CD4-positive, alpha-beta T cell (primary cell): Measurements from ENCODE around the gene DHX40. TPM values are rescaled to one million over a fixed set of nuclear protein-coding genes. Genes with fewer than 3 reads are reported as not detected.

ENCODE experiments used
- ATAC-seq: fragments of 200-7000 bp; cut with Tn5 transposase; one replicate; pipeline ENCODE4 v1.10.0; 2022; ENCODE audit warnings: mild to moderate bottlenecking; ENCODE audit not compliant: poor library complexity
- CTCF ChIA-PET: fragments of 350-600 bp; sonication (Branson Sonifier 250); formaldehyde crosslinking; loops from one replicate; lab custom pipeline; 2021; ENCODE audit warnings: antibody characterized with exemption, inconsistent platforms; lab: Charles Lee
- POLR2A ChIA-PET: fragments of 350-600 bp; sonication (Branson Sonifier 250); formaldehyde crosslinking; loops from one replicate; lab custom pipeline; 2021; ENCODE audit warnings: antibody characterized with exemption, inconsistent platforms; lab: Charles Lee
- DNase-seq, 14 experiments: peaks; one replicate each; pipeline ENCODE4 v3.0.0-alpha.2; 2013 to 2020; ENCODE audit warnings: mixed read lengths in 2 of 14
- H3K27ac ChIP-seq, 2 donors: one replicate each; pipeline versions ENCODE4 v1.5.1 to v1.7.0; 2013; ENCODE audit warnings: low read length in 2 of 2, low read depth in 1 of 2, mild to moderate bottlenecking in 1 of 2
- H3K27me3 ChIP-seq, 2 experiments: 1 replicate in 1 of 2; 2 replicates in 1 of 2; pipeline versions ENCODE4 v1.6.1 to v1.7.0; 2013; ENCODE audit warnings: low read length in 2 of 2, control low read depth in 1 of 2, mild to moderate bottlenecking in 1 of 2, moderate library complexity in 1 of 2; ENCODE audit not compliant: insufficient read depth in 2 of 2, control insufficient read depth in 1 of 2
- H3K36me3 ChIP-seq: one replicate; pipeline ENCODE4 v1.6.1; 2013; ENCODE audit warnings: low read length, control low read depth; ENCODE audit not compliant: insufficient read depth
- H3K4me1 ChIP-seq: one replicate; pipeline ENCODE4 v1.6.1; 2013; ENCODE audit warnings: low read length, control low read depth; ENCODE audit not compliant: insufficient read depth
- H3K4me3 ChIP-seq: one replicate; pipeline ENCODE4 v1.5.1; 2013; ENCODE audit warnings: mild to moderate bottlenecking, low read length, moderate library complexity
- H3K9me3 ChIP-seq, 2 experiments: 1 replicate in 1 of 2; 2 replicates in 1 of 2; pipeline versions ENCODE4 v1.6.1 to v1.7.0; 2013; ENCODE audit warnings: low read length in 2 of 2, mild to moderate bottlenecking in 2 of 2, control low read depth in 1 of 2, moderate library complexity in 1 of 2; ENCODE audit not compliant: control insufficient read depth in 1 of 2, insufficient read depth in 1 of 2
- H3K27ac Mint-ChIP-seq: one replicate; pipeline ENCODE4 v1.8.0; 2020; ENCODE audit warnings: mixed read lengths
- H3K27me3 Mint-ChIP-seq: one replicate; pipeline ENCODE4 v1.8.0; 2021; ENCODE audit warnings: mixed read lengths
- H3K36me3 Mint-ChIP-seq: one replicate; pipeline ENCODE4 v1.8.0; 2021; ENCODE audit warnings: low read depth, mixed read lengths
- H3K4me1 Mint-ChIP-seq: one replicate; pipeline ENCODE4 v1.8.0; 2021; ENCODE audit warnings: low read depth, mixed read lengths
- H3K4me3 Mint-ChIP-seq: one replicate; pipeline ENCODE4 v1.8.0; 2020; ENCODE audit warnings: mild to moderate bottlenecking, mixed read lengths
- H3K9me3 Mint-ChIP-seq: one replicate; pipeline ENCODE4 v1.8.0; 2020; ENCODE audit warnings: mixed read lengths
- intact Hi-C, 2 experiments: fragments of 100-400 bp; cut with DNase I in 1 of 2; cut with micrococcal nuclease in 1 of 2; formaldehyde crosslinking; loops; one replicate each; pipeline versions ENCODE4 v1.15.1 to v1.9.0; 2023 to 2025; cut with DNase I, micrococcal nuclease
- total RNA-seq, 174 experiments: library from RNA in 2 of 174; stranded (reverse) in 2 of 174; gene quantifications; one replicate each; pipeline ENCODE4 v1.2.3 and lab custom pipeline; 2021 to 2026
- TF ChIP-seq, protein P1 (sequence below): fragments of 200-600 bp; IDR thresholded peaks from one replicate; pipeline ENCODE4 v1.8.0; 2022; ENCODE audit warnings: antibody characterized with exemption, mild to moderate bottlenecking

DHX40 gene
- total RNA-seq, 2 experiments from 2014 or later = 62.6 to 65.6 TPM

DNA sequence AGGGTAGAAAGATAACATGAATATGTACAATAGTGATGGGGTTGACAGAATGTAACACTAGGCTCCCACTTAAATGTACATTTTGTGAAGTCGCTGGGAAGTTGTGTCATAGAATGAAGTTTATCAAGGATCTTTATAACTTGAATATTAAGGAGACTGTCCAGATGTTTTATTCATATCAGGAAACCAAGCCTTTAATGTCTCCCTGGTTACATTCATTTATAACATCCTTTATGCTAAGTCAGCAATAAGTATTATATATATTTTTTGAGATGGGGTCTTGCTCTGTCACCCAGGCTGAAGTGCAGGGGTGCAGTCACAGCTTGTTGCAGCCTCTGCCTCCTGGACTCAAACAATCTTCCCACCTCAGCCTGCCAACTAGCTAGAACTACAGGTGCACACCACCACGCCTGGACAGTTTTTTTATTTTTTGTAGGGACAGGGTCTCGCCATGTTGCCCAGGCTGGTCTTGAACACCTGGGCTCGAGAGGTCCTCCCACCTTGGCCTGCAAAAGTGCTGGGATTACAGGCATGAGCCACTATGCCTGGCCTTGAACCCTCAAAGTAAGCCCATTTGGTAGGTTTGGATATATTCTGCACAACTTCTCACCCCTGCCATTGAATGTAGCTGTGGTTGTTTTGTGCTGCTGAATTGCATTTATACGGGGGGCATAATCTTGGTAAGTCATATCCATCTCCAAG lies 68.4 kb downstream of the DHX40 start:
- intact Hi-C loops = no loop called here
- DNase-seq (no peak), ATAC-seq (no peak)
- no peak overlapping the region for H3K27ac ChIP-seq
- no peak overlapping the region for H3K4me3 Mint-ChIP-seq
- no peaks in the 10 kb centered on the region for H3K9me3 ChIP-seq
- H3K27me3 Mint-ChIP-seq = no peaks in the 10 kb centered on the region
- peaks cover 21% of the 10 kb centered on the region for H3K36me3 Mint-ChIP-seq
- peaks cover 27% of the 10 kb centered on the region for H3K4me1 ChIP-seq
- H3K4me3 ChIP-seq = no peak overlapping the region
- TF ChIP-seq, protein P1, sequence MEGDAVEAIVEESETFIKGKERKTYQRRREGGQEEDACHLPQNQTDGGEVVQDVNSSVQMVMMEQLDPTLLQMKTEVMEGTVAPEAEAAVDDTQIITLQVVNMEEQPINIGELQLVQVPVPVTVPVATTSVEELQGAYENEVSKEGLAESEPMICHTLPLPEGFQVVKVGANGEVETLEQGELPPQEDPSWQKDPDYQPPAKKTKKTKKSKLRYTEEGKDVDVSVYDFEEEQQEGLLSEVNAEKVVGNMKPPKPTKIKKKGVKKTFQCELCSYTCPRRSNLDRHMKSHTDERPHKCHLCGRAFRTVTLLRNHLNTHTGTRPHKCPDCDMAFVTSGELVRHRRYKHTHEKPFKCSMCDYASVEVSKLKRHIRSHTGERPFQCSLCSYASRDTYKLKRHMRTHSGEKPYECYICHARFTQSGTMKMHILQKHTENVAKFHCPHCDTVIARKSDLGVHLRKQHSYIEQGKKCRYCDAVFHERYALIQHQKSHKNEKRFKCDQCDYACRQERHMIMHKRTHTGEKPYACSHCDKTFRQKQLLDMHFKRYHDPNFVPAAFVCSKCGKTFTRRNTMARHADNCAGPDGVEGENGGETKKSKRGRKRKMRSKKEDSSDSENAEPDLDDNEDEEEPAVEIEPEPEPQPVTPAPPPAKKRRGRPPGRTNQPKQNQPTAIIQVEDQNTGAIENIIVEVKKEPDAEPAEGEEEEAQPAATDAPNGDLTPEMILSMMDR = no peak
- no peaks in the 10 kb centered on the region for H3K36me3 ChIP-seq
- H3K27ac Mint-ChIP-seq = no peak overlapping the region
- ChIA-PET POLR2A (interaction anchor here (2.2 kb wide), 1 partner anchor 14 kb away, joined by 9 read pairs; the partner anchor contains the start of gene CLTC), CTCF (interaction anchor here (1.3 kb wide), 1 partner anchor 14 kb away, joined by 3 read pairs; the partner anchor contains the start of gene CLTC)
- H3K9me3 Mint-ChIP-seq = no peaks in the 10 kb centered on the region
- peaks cover 76% of the 10 kb centered on the region for H3K4me1 Mint-ChIP-seq
- no peaks in the 10 kb centered on the region for H3K27me3 ChIP-seq

DNA sequence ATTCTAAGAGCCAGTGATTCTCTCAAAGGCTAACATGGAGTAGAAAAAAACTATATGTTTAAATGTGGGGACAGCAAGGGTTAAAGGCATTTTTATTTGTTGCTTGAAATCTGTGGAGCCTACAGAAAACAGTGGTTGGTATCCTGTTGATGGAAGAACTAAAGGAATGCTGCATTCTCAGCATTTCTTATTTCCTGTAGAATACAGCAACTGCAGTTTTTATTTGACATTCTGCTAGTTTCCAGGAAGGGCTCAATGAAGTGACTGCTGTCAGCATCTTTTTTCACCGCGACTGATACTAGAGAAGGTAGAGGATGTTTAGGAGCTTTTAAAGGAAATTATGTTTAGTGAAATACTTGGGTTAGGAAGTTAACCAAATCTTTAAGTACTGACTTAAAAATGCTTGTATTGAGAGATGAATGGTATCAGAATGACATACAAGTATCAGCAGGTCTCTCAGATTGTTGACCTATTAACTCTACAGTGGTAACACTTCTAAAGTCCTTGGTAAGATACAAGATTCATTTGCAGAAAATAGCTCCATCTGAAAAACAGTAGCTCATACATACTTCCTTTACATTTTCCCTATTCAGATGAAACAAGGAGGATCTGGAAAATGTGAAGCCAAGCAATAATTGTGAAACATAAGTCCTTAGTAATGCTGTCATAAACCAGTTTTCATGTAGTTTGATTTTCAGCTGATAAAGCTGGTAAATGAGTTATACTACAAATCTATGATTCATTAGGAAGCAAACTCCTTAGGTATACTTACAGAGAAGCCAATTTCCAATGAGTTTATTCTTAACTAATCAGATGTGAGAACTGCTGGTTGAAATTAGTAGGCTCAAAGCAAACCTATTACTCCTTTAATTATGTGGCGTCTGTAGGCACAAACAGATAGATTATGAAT lies 69.5 kb downstream of the DHX40 start:
- Histone ChIP-seq H3K27ac (no peak overlapping the region), H3K9me3 (no peaks in the 10 kb centered on the region), H3K27me3 (no peaks in the 10 kb centered on the region), H3K4me1 (peaks cover 30% of the 10 kb centered on the region), H3K36me3 (no peaks in the 10 kb centered on the region), H3K4me3 (no peak overlapping the region)
- Mint-ChIP-seq H3K27me3 (no peaks in the 10 kb centered on the region), H3K27ac (peak overlapping the region; percentile 64), H3K9me3 (no peaks in the 10 kb centered on the region), H3K4me3 (peak overlapping the region; percentile 63), H3K4me1 (peaks cover 73% of the 10 kb centered on the region), H3K36me3 (peaks cover 21% of the 10 kb centered on the region)
- POLR2A ChIA-PET = interaction anchor here (2.2 kb wide), 1 partner anchor 15 kb away, joined by 9 read pairs; the partner anchor contains the start of gene CLTC
- intact Hi-C loops = no loop called here
- DNase-seq = peak in 1 of 14 experiments; percentile 39
- no peak for ATAC-seq
- CTCF ChIA-PET = interaction anchor here (1.3 kb wide), 1 partner anchor 15 kb away, joined by 3 read pairs; the partner anchor contains the start of gene CLTC
- TF ChIP-seq, protein P1 = no peak

DNA sequence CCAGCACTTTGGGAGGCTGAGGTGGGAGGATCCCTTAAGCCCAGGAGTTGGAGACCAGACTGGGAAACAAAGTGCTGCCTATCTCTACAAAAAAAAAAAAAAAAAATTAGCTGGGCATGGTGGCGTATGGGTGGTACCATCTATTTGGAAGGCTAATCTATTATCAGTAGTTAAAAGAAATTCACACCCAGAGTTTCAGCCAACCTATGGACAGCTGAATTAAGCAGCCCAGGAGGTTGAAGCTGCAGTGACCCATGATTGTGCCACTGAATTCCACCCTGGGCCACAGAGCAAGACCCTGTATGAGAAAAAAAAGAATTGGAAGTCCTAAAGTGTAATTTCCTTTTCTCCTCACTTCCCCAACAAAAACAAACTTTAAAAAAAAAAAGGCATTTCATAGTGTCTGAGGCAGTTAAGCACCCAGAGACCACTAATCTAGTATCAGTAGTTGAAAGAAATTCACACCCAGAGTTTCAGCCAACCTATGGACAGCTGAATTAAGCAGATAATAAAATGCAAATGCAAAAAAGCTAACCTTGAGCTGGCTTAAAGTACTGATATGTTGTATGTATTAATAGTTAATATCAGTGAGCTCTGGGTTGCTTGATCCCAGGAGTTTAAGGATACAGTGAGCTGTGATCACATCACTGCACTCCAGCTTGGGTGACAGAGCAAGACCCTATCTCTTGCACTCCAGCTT lies 72.4 kb downstream of the DHX40 start:
- H3K36me3 Mint-ChIP-seq = peaks cover 16% of the 10 kb centered on the region
- no peaks in the 10 kb centered on the region for H3K27me3 ChIP-seq
- peaks cover 34% of the 10 kb centered on the region for H3K4me1 ChIP-seq
- peaks cover 79% of the 10 kb centered on the region for H3K4me1 Mint-ChIP-seq
- H3K27ac ChIP-seq = no peak overlapping the region
- H3K4me3 Mint-ChIP-seq = no peak overlapping the region
- intact Hi-C loops = no loop called here
- H3K27ac Mint-ChIP-seq = peak overlapping the region; percentile 62
- CTCF ChIA-PET = interaction anchor here (0.7 kb wide), 1 partner anchor 27 kb away, joined by 3 read pairs; no protein-coding TSS in a partner anchor
- no peaks in the 10 kb centered on the region for H3K36me3 ChIP-seq
- POLR2A ChIA-PET = interaction anchor here (1.4 kb wide), 2 partner anchors 18 kb away, joined by 3 read pairs; partner anchors contain the start of gene CLTC
- TF ChIP-seq, protein P1 = no peak
- H3K27me3 Mint-ChIP-seq = no peaks in the 10 kb centered on the region
- ATAC-seq (no peak), DNase-seq (no peak)
- no peak overlapping the region for H3K4me3 ChIP-seq
- no peaks in the 10 kb centered on the region for H3K9me3 Mint-ChIP-seq
- H3K9me3 ChIP-seq = no peaks in the 10 kb centered on the region
